Osteoblast (primary cell): Measurements from ENCODE around the gene OSM. TPM values are rescaled to one million over a fixed set of nuclear protein-coding genes. Genes with fewer than 3 reads are reported as not detected.

Experiments used
- DNase-seq: peaks from one replicate; pipeline ENCODE4 v3.0.0; 2011; ENCODE audit warnings: low spot score, mixed read lengths; ENCODE audit not compliant: insufficient read length; ENCODE audit errors: missing footprints
- H2AFZ ChIP-seq: 2 replicates; pipeline ENCODE4 v1.6.0; 2011; ENCODE audit warnings: mild to moderate bottlenecking, low read length
- H3K27ac ChIP-seq: 2 replicates; pipeline ENCODE4 v1.5.1; 2011; ENCODE audit warnings: mild to moderate bottlenecking, low read depth, low read length, moderate library complexity
- H3K27me3 ChIP-seq: 2 replicates; pipeline ENCODE4 v1.6.0; 2012; ENCODE audit warnings: mild to moderate bottlenecking, control low read depth, inconsistent platforms, low read length, moderate library complexity; ENCODE audit not compliant: insufficient read depth
- H3K36me3 ChIP-seq: 2 replicates; pipeline ENCODE4 v1.5.1; 2011; ENCODE audit warnings: mild to moderate bottlenecking, low read length, control low read depth, moderate library complexity; ENCODE audit not compliant: insufficient read depth
- H3K4me1 ChIP-seq: 2 replicates; pipeline ENCODE4 v1.5.1; 2011; ENCODE audit warnings: mild to moderate bottlenecking, low read length, control low read depth, moderate library complexity; ENCODE audit not compliant: insufficient read depth
- H3K4me2 ChIP-seq: 2 replicates; pipeline ENCODE4 v1.6.0; 2011; ENCODE audit warnings: mild to moderate bottlenecking, low read length; ENCODE audit not compliant: insufficient read depth
- H3K4me3 ChIP-seq: fragments of 200-600 bp; sonication (generic); 3 replicates; pipeline ENCODE4 v1.5.1; 2012; ENCODE audit warnings: mild to moderate bottlenecking, low read length, inconsistent platforms; ENCODE audit not compliant: insufficient read depth
- H3K79me2 ChIP-seq: 2 replicates; pipeline ENCODE4 v1.6.0; 2012; ENCODE audit warnings: mild to moderate bottlenecking, low read length, control low read depth, inconsistent platforms; ENCODE audit not compliant: insufficient read depth
- H3K9me3 ChIP-seq: 2 replicates; pipeline ENCODE4 v1.5.1; 2011; ENCODE audit warnings: low read depth, low read length, control low read depth
- H4K20me1 ChIP-seq: 2 replicates; pipeline ENCODE4 v1.6.0; 2012; ENCODE audit warnings: mild to moderate bottlenecking, low read length, control low read depth; ENCODE audit not compliant: insufficient read depth
- total RNA-seq: library from RNA; depleted of rRNA; stranded (reverse); fragments of >200 nt; gene quantifications from 2 replicates; pipeline ENCODE4 v1.2.3, GENCODE V29; 2012
- TF ChIP-seq, protein P1 (sequence below): IDR thresholded peaks from 2 replicates; pipeline ENCODE4 v1.5.1; 2011; ENCODE audit warnings: mild to moderate bottlenecking, low read depth, low read length, moderate library complexity; ENCODE audit errors: extremely low read depth

Gene OSM
- total RNA-seq, 1 donor, result not detected

DNA sequence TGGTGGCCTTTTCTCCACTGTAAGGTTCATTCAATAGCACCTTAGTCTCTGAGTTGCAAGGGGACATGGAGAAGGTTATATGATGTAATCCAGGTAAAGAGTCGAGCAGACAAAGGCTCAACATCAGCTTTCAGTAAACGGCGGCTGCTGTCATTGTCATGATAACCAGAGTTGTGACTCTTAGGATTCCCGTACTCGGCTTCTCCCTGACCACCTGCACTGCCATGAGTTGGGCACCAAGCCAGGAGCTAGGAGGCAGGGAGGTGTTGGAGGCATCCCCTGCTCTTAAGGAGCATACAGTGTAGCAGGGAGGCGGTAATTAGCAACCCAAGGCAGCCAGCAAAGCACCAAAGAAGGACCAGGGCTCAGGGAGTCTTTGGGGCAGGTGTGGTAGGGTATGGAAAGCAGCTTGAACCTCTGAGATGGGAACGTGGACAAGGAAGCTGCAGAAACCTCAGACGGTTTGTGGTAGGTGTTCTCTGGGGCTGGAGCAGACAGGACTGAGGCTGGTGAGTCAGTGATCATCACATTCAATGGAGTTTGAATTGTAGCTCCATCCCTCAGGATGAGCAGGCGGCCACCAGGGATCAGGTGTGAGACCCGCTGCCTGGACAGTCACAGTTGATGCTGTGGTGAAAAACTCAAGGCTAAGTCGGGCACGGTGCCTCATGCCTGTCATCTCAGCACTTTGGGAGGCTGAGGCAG, 51.8 kb downstream of the OSM start:
- Histone ChIP-seq H3K27me3 (no peaks in the 10 kb centered on the region), H3K9me3 (no peaks in the 10 kb centered on the region), H3K4me1 (peaks cover 39% of the 10 kb centered on the region), H3K79me2 (no peaks in the 10 kb centered on the region), H3K4me3 (no peak overlapping the region), H4K20me1 (no peaks in the 10 kb centered on the region), H2AFZ (no peak overlapping the region), H3K4me2 (no peak overlapping the region), H3K27ac (no peak overlapping the region), H3K36me3 (no peaks in the 10 kb centered on the region)
- TF ChIP-seq, protein P1, sequence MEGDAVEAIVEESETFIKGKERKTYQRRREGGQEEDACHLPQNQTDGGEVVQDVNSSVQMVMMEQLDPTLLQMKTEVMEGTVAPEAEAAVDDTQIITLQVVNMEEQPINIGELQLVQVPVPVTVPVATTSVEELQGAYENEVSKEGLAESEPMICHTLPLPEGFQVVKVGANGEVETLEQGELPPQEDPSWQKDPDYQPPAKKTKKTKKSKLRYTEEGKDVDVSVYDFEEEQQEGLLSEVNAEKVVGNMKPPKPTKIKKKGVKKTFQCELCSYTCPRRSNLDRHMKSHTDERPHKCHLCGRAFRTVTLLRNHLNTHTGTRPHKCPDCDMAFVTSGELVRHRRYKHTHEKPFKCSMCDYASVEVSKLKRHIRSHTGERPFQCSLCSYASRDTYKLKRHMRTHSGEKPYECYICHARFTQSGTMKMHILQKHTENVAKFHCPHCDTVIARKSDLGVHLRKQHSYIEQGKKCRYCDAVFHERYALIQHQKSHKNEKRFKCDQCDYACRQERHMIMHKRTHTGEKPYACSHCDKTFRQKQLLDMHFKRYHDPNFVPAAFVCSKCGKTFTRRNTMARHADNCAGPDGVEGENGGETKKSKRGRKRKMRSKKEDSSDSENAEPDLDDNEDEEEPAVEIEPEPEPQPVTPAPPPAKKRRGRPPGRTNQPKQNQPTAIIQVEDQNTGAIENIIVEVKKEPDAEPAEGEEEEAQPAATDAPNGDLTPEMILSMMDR, result no peak
- no peak for DNase-seq

DNA sequence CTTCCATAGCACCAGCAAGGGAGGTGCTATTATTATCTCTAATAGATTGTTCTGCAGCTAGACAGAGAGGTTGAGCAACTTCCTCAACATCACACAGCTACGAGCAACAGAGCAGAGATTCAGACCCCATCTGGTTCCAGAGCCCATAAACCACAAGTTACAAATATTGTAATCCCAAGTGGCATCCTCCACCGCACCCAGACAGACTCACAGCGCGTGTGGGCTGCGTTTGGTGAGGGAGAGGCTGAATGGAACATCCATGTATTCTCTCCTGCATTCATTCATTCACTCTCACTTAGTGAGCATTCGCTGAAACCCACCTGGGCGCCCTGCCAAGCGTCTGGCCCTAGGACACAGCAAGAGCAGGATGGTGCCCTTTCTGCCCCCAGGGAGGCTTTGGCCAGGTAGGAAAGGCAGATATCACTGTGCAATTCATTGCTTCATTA, 53.6 kb downstream of the OSM start:
- no peaks in the 10 kb centered on the region for H3K27me3 ChIP-seq
- H3K4me3 ChIP-seq, result no peak overlapping the region
- H3K79me2 ChIP-seq, result no peaks in the 10 kb centered on the region
- peak; percentile 86 for DNase-seq
- H3K36me3 ChIP-seq, result no peaks in the 10 kb centered on the region
- H3K4me1 ChIP-seq, result peaks cover 51% of the 10 kb centered on the region
- H4K20me1 ChIP-seq, result no peaks in the 10 kb centered on the region
- TF ChIP-seq, protein P1, result no peak
- H3K4me2 ChIP-seq, result peak overlapping the region; percentile 33
- H2AFZ ChIP-seq, result no peak overlapping the region
- peak overlapping the region; percentile 100 for H3K27ac ChIP-seq
- H3K9me3 ChIP-seq, result no peaks in the 10 kb centered on the region

Other genes starting within 250 kb of the OSM start
- gene HORMAD2, start 186.4 kb downstream of the OSM start, total RNA-seq, result under 0.01 TPM in 2 replicates
- 3.2 and 3.3 TPM in 2 replicates for gene LIF, start 20.1 kb downstream of the OSM start, total RNA-seq
- 5.3 and 5.8 TPM in 2 replicates for gene CASTOR1, start 22.7 kb upstream of the OSM start, total RNA-seq
- 30.6 and 32.9 TPM in 2 replicates for gene TBC1D10A, start 60.1 kb upstream of the OSM start, total RNA-seq
- gene SF3A1, start 90.0 kb upstream of the OSM start, total RNA-seq, result 21.7 and 30.6 TPM in 2 replicates
- gene CCDC157, start 90.2 kb upstream of the OSM start, total RNA-seq, result 2.9 TPM in 2 replicates
- 20.6 and 23.6 TPM in 2 replicates for gene RNF215, start 120.6 kb upstream of the OSM start, total RNA-seq
- 16.6 and 19.2 TPM in 2 replicates for gene SEC14L2, start 130.2 kb upstream of the OSM start, total RNA-seq
- 5.3 and 6.9 TPM in 2 replicates for gene MTFP1, start 158.9 kb upstream of the OSM start, total RNA-seq
- gene SEC14L3, start 205.2 kb upstream of the OSM start, total RNA-seq, result not detected in 2 replicates
- gene SEC14L4, start 238.8 kb upstream of the OSM start, total RNA-seq, result under 0.01 TPM in 2 replicates